GM10266 (cell line): ENCODE results near the gene LRP1B.

Source experiments
- DNase-seq: peaks from one replicate; pipeline ENCODE4 v3.0.0; 2012; ENCODE audit errors: extremely low spot score
- TF ChIP-seq, protein P1 (sequence below): IDR thresholded peaks from 2 replicates; pipeline ENCODE4 v1.5.1; 2012; ENCODE audit warnings: mild to moderate bottlenecking, low read depth; ENCODE audit not compliant: control insufficient read depth, insufficient read depth; ENCODE audit errors: missing control alignments

LRP1B gene

GRCh38 chr2:141313972-141314371 lies 816.8 kb downstream of the LRP1B start:
- TF ChIP-seq, protein P1, sequence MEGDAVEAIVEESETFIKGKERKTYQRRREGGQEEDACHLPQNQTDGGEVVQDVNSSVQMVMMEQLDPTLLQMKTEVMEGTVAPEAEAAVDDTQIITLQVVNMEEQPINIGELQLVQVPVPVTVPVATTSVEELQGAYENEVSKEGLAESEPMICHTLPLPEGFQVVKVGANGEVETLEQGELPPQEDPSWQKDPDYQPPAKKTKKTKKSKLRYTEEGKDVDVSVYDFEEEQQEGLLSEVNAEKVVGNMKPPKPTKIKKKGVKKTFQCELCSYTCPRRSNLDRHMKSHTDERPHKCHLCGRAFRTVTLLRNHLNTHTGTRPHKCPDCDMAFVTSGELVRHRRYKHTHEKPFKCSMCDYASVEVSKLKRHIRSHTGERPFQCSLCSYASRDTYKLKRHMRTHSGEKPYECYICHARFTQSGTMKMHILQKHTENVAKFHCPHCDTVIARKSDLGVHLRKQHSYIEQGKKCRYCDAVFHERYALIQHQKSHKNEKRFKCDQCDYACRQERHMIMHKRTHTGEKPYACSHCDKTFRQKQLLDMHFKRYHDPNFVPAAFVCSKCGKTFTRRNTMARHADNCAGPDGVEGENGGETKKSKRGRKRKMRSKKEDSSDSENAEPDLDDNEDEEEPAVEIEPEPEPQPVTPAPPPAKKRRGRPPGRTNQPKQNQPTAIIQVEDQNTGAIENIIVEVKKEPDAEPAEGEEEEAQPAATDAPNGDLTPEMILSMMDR, result no peak
- DNase-seq, result no peak

DNA sequence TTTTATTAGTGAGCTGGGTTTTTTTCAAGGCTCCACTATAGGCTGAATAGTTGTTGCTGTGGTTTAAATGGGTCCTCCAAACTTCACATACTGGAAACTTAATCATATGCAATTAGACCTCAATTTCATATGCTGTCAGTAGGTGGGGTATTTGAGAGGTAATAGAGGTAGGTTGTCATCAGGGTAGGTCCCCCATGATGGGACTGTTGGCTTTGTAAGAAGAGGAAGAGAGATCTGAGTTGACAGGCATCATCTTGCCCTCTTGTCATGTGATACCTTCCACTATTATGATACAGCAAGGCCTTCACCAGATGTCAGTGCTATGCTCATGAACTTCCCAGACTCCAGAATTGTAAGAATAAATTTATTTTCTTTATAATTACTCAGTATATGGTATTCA lies 819.4 kb downstream of the LRP1B start:
- DNase-seq, result no peak
- TF ChIP-seq, protein P1, result no peak

- DNase-seq, result no peak
- TF ChIP-seq, protein P1, result no peak
Measured at GRCh38 chr2:141306368-141306767, 824.4 kb downstream of the LRP1B start.

- TF ChIP-seq, protein P1, result no peak
- no peak for DNase-seq
Measured at GRCh38 chr2:141301551-141301950, 829.3 kb downstream of the LRP1B start.

DNA sequence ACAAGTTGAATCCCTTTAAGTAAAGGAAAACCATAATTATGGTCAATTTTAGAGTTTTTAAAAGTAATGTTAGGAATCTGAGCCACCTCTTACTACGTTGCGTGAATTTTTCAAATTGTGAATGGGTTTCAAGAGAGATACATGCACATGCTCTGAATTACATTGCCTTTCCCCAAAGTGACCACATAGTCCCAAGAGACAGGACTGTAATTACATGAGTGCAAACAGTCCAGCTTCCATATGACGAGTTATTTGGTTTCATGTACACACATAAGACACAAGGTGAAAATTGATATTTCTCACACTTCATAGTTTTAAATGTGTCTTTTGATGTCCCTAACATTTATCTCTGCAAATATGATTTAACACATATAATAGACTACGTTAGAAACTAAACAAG lies 850.8 kb downstream of the LRP1B start:
- TF ChIP-seq, protein P1, result no peak

DNA sequence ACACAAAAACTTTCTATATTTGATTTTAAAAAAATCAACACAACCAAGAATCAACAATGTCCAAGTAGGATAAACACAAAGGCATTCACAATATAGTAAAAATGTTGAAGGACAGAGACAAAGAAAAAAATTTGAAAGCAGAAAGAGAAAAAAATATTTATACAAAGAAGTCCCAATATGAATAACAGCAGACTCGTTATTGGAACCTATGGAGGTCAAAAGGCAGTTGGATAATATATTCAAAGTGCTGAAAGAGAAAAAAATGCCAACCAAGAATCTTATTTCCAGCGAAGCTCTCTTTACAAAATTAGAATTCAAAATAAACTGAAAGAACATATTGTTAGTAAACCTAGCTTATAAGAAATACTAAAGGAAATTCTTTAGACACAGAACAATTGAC lies 859.5 kb downstream of the LRP1B start:
- TF ChIP-seq, protein P1, result no peak
- no peak for DNase-seq

More for the DNA sequence above, 850.8 kb downstream of the LRP1B start:
- no peak for DNase-seq

GRCh38 chr2:141264848-141265247 lies 866.0 kb downstream of the LRP1B start:
- no peak for DNase-seq
- TF ChIP-seq, protein P1, result no peak
